ENCODE results near the gene SLC38A3.

The SLC38A3 gene

DNA sequence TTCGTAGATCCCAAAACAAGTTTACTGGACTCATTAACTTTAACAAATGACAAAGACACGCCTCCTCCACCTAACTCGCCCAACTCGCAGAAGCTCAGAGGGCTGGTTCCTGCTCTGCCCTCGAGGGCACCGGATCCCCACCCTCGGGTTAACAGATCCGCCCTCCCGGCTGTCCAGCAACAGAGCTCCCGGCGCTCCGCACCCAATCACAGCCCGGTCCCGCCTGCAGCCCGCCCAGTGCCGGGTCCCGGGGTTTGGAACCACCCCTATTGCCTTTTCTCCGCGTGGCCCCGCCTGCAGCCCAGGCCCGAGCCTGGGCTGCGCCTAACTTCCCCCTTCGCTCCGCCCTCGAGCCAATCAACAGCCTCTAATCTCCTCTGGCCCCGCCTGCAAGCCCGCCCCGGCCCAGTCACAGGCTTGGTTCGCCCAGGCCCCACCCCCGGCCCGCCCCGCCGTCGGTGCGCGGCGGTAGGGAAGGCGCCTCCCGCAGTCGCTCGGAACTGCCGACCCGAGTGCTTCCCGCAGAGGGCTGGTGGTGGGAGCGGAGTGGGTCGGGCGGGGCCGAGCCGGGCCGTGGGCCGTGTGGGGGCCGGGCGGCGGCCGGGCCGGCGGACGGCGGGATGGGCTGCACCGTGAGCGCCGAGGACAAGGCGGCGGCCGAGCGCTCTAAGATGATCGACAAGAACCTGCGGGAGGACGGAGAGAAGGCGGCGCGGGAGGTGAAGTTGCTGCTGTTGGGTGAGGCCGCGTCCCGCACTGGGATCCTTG is 30.8 kb downstream of the SLC38A3 start, which contains the start of gene GNAI2:
Gene GNAI2 (plus strand): TSS at position 489 of the 768 bp plus-strand sequence. CDS start 132 bp downstream, at position 621.
- DNase-seq: peak; percentile 99

DNA sequence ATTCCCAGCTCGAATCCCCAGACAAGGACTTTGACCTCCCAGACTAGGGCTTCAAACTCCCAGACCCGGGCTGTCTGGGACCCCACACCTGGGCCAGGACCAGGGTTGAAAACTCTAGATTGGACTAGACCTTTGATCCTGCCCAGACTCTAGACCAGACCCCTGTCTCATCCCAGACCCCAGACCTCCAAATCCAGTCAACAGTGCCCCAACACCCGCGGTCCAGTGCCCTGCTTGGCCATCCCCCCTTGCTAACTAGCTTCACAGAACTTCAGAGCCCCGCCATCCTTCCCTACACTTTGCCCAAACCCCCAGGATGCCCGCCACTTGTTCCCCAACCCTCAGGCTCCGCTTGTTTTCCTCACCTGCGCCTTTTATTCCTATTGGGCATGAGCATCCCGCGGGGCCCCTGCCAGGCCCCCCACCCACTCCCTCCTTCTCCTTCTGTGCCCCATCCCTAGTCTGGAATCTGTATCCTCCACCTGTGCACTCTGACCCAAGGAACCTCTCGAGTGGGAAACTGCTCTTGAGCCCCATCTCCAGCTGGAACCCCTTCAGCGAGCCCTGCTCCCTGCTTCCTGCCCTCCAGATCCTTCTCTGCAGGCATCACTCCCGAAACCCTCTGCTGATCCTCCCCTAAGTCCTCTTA is 31.5 kb downstream of the SLC38A3 start:
- no peak for DNase-seq

DNA sequence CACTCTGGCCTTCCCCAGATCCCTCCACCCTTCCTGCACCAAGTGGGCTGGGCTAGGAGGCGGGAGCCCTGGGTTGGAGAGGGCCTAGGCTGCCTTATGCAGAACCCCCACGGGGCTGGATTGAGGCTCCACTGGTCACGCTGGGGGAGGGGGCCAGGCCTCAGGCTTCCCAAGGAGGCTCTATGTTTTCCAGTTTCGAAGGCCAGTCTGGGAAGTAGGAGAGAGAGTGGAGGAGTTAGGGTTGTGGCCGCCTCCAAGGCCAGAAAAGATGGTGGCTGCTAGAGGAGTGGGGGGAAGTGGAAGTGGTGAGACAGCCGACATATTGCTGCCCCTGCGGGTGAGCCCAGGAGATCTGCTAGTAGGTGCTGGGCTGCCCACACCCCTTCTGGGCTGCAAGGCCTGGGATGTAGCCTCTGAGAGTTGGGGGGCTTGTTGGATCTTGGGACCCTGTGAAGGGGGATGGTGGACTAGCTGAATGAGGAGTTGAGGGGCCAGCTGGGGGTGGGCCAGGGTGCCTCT is 32.1 kb downstream of the SLC38A3 start:
- peak; percentile 54 for DNase-seq

DNA sequence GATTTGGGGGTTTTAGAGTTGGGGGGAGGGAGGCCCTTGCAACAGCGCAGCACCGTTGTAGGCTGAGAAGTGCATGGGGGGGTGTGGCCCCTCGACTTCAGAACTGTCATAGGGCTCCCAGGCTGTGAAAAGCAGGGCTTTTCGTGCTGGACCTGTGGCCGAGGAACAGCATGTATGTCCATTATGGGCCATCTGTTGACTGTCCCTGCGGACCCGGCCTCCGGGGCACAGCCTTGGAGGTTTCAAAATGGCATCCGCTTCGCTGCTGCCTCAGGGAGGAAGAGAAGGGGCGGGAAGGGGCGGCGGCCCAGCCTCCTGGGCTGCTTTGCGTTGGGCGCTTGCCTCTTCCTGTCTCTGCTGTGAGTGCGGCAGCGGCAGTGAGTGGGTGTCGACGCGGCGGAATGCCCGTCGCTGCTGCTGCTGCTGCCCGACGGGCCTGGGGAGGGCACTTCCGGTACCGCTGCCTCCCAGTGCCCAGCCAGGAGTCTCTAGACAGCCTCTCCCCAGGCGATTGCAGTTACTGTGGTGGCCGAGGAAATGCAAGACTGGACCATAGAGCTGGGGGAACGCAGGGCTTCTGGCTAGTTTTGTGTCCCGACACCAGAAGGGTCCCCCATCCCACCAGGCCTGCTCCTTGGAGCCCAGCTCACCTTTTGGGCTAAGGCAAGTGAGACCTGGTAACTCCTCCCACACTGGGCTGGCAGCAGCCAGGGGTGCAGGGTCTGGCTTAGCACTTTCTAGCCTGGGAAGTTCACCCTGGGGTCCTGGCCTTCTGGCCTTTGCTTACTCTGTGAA is 32.9 kb downstream of the SLC38A3 start:
- peak; percentile 94 for DNase-seq

DNA sequence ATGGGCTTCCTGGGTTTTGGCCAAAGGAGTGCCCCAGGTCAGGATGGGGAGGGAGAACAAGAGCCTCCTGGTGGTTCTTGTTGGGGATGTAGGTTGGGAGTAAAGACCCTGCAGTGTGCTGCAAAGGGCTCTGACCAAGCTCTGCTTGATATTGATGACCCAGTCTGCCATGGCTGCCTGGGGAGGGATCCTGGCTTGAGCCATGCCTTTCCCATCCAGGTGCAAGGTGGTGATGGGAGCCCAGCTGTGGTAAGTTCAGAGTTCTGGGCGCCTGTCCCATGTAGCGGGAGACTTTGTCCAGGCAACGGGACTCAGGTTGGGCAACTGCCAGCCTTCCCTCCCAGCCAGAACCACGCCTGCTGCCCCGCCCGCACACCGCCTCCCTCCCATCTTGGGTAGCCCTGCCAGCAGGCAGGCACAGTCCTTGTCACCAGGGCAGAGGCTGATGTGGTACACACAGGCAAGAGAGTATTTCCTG is 33.5 kb downstream of the SLC38A3 start:
- DNase-seq: peak; percentile 72

DNA sequence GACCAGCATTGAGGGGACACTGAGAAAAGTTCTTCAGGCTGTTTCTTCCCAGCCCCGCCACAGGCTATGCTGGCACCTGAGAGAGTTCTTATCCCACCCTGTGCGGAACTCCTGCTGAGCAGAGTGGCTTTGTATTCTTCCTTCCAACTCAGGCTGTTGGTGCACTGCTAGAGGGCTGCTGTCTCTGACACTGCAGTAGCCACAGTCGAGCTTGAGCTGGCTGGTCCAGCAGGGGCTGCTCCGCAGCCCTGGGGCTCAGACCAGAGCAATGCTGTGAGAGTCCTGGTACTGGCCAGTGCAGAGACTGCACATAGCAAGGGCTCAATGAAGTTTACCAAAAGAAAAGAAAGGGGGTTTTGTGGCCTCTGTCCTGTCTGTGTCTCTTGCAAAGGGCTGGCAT is 34.6 kb downstream of the SLC38A3 start:
- DNase-seq: no peak

DNA sequence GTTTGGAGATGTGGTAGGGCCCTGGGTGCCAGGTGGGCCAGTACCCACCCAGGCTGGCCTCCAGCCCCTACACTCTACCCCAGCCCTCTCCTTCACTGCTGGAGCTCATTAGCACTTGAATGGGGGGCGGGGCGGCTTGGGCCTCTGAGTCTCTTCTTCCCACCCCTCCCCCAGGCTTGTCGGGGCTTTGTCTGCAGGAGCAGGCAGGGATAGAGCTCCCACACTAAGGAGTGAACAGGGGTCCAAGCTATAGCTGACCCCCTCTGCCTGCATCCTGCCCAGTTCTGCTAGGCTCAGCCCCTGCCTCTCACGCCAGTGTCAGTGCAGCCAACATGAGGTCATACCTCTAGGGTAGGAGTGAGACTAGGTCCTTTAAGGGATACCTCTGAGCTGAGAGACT is 36.1 kb downstream of the SLC38A3 start:
- DNase-seq: no peak

DNA sequence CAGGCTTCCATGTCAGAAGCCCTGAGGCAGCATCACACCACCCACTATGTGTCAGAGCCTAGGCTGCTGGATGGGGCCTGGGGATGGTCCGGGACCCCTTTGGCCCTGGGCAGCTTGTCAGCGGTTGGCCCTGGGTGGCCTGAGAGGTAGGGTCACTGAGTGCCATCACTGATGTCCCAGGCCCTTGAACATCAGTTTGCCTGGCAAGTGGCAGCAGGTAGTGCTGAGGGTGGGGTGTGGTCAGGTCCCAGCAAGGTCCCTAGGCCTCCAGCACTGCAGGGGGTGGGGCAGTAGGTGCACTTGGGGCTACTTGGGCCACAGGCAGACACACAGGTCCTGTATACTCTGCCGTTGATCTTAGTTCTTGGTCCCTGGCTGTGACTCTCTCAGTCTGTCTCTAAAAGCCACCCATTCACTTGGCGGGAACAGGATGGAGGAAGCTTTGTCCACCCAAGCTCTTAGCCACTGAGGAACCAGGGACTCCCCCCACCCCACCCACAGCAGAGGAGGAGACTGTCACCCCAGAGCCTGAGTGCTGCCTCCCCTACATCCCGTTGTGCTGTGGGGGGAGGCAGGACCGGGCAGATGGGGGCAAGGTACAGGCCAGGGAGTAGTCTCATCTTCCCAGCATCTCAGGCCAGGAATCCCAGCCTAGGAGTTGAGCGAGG is 36.8 kb downstream of the SLC38A3 start:
- DNase-seq: no peak

DNA sequence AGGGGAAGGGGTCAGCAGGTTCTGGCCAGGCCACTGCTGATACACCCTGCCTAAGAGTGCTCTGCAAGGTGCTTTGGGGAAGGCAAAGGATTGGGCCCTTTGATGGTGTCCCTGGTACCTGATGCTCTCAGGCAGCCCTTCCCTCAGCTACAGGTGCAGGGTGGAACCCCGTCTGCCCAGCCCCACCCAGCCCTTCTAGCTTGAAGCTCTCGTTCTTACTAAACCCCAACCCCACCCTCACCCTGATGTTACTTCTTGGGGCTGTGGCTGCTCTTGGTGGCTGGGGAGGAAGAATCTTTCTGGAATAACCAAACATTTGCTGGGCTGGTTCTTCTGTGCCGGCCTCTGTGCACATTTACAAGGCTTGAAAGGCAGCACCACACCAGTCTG is 37.3 kb downstream of the SLC38A3 start:
- DNase-seq: no peak

DNA sequence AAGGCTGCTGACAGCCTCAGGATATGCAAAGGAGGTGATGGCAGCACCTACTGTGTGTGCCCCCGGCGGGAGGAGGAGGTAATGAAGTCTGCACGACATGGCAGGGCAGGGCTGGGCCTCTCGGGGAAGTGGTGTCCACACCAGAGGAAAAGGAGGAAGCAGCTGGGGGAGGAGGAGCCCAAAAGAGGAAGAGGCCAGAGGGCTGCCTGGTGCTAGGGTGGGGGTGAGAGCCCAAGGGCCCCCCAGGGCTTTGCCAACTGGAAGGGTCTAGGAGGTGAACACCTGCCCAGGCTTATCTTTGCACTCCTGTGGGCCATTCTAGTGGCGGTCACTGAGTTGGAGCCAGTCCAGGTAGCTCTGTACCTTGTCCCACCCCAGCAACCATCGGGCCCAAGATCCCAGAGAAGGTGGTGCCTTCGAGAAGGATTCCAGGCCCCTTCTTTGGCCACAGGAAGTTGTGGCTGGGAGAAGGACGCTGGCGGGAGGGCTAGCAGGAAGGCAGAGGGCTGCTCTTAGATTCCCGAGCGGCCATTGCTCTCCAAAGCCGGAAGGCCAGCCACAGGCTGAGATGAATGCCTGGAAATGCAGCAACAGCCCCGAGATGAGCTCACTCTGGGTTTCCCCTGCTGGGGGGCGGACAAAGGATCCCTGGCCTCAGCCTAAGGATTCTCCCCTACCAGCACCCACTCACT is 37.9 kb downstream of the SLC38A3 start:
- peak; percentile 96 for DNase-seq

DNA sequence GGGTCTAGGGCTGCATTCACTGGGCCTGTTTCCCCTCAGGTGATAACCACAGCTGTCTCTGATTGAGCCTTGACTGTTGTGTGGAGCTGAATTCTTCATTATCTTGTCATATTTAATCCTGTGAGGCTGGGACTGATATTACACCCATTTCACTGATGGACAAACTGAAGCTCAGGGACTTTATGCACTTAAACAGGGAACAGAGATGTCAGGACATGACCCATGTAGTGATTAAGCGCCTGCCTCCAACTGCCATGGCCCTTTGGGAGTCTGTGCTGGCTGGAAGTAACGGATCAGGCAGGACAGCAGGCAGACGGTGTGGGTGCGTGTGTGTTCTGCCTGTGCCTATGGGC is 38.4 kb downstream of the SLC38A3 start:
- DNase-seq: no peak

DNA sequence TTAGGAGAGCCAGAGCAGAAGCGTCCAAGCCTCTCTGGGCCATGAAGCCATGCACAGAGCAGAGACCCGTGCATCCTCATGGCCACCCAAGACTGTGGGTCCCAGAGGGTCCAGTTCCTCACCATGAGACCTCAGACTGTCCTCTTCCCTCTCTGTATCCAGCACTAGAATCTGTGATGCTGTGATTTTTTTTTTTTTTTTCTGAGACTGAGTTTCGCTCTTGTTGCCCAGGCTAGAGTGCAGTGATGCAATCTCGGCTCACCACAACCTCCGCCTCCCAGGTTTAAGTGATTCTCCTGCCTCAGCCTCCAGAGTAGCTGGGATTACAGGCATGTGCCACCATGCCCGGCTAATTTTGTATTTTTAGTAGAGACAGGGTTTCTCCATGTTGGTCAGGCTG is 39.7 kb downstream of the SLC38A3 start:
- peak; percentile 44 for DNase-seq

DNA sequence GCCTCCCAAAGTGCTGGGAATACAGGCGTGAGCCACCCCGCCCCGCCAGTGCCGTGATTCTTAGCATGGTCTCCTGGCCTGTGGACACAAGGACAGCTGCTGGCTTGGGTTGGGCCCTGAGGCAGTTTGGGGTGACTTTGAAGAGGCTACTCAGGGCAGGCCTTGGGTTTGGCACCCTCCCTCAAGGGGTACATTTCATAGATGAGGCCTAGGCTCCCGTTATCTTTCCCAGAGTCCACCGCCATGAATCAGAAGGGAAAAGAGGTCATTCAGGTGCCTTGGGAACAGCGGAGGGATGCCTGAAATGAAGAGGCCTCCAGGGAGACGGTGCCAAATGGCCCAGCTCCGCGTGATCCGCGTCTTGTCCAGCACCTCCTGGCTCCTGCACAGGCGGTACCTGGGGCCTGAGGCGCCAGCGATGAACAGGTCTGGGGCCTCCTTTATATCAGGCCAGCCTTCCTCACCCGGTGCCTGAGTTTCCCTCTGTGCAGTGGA is 40.2 kb downstream of the SLC38A3 start:
- DNase-seq: no peak

DNA sequence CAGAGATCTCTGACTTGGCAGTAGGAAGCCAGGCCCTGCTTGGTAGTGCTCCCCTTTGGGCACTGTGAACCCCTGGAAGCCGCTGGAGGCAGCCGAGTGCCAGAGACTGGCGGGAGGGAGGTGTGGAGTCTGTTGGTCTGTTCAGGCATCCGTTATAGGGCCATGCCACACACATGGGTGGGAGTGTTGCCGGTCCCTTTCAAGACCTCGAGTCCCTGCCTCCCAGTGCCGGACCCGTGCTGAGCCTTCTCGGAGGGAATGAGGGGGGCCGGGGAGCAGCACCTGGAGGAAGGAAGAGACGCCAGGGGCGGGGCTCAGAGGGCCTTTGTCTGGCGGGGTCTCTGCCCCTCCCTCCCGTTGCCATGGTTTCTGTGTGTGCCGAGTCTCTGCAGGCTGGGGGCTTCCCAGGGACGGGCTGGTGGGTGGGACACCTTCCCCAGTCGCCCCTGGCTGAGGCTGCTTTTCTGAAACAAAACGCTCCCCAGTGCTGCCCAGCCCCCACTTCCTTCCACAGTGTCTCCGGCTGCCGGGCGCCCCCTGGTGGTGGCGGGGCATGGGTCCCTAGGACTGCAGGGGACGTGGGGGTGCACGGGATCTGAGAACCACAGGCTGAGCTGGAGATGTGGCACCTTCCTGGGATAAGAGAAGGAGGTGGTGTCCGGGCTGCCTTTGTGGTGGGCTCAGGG is 40.9 kb downstream of the SLC38A3 start:
- DNase-seq: peak; percentile 93

DNA sequence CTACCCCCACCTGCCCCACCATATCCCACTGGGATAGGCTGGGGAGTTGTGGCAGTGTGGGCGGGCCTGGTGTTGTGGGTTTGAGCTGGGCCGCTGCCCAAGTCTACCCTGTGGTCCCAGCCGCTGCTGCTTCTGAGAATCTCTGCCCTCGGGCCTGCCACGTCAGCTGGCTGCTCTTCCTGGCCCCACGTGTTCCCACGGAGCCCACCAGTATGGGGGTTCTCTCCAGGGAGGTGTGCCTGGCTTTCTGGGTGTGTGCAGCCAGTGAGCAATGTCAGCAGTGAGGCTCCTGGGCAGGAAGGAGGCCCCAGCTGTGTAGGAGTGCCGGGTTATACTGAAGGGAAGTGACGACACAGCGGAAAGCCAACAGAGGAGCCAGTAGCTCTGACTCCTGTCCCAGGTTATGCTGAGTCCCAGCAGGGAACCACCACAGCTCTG is 41.5 kb downstream of the SLC38A3 start:
- DNase-seq: peak; percentile 79

DNA sequence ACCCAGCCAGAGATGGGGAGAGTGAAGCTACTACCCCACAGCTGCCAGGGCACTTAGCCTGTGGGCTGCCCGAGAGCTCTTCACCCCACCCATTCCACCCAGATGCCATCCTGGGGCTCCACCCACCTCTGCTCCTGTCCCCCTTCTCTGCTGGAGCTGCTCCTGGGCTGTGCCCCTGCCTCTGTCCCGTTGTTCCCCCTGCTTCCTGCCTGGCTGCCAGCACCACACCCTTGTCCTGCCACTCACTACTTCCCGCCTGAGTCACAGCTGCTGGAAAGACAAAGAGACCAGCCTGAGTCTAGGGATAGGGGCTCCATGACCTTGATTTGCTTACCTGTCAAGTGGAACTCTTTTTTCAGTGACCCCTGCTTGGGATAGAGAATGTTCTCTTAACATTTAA is 43.3 kb downstream of the SLC38A3 start:
- DNase-seq: no peak

DNA sequence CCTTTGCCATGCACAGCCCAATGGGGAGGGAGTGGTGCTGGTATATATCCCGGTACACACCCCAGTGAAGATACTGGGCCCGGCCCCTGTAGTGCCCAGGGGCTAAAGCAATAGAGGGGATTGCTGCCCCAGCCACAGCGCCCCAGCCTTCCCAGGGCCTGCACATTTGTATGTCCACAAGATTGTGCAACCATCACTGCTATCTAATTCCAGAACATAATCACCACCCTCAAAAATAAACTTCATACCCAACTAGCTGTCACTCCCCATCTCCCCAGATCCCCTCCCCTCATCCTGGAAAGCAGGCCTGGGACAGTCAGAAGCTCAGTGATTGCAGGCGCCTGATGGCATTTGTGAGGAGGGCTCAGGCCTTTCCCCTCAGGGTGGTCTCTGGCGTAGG is 44.4 kb downstream of the SLC38A3 start:
- no peak for DNase-seq

DNA sequence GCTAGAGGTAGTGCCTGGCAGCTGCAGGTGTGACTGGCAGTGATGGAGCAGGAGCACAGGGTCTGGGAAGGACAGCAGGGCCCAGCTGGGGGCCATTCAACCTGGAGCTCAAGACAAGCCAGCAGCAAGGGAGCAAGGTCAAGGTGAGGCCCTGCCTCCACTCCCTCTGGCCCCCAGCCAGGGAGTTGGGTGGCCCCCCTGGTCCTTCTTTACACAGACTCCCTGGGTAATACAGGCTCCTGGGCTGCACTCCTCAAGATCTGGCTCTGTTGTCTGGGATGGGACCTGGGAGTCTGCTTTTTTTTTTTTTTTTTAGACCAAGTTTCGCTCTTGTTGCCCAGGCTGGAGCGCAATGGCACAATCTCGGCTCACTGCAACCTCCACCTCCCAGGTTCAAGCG is 45.4 kb downstream of the SLC38A3 start:
- no peak for DNase-seq

DNA sequence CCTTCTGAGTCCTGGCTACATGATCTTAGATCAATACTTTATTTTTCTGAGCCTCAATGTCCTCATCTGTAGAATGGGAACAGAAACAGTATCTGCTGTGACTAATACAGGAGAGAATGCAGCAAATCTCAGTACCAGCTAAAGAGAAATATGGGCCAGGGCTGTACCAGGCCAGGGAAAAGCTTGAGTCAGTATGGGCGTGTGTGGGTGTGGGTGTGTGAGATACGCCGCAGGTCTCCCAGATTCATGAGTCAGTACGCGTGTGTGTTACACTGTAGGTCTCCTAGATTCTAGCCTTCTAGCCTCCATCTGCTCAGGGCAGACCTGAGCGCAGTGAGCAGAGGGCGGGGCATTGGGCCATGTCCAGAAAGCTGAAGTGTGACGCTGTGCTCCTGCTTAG is 46.1 kb downstream of the SLC38A3 start:
- DNase-seq: peak; percentile 43

DNA sequence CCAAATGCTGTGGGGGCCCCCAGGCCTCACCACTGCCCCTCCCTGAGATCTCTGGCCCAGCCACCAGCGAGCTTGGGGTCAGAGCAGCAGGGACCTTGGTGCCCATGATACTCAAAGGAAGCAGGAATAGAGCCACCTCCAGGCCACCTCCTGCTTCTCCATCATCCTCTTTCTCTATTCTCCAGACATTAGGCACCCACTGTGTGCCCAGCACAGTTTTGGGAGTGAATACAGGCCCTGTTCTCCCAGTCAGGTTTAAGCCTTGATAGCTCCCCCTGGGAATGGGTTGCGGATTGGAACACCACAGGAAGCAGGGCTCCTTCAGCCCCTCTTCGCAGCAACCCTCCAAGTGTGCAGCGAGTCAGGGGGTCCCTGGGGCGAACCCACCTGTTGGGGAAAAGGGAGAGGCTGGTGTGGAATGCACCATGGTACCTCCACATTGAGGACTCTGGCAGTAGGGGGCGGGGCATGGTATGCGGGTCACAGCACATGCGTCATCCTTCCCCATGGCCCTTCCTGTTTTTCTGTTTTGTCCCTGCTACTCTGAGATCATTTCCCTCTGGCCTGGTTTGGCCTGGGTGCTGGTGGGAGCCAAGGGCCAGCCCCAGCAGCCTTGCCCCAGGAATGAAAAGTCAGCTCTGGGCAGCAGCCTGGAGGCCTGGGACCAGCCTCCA is 49.6 kb downstream of the SLC38A3 start:
- DNase-seq: peak; percentile 90

DNA sequence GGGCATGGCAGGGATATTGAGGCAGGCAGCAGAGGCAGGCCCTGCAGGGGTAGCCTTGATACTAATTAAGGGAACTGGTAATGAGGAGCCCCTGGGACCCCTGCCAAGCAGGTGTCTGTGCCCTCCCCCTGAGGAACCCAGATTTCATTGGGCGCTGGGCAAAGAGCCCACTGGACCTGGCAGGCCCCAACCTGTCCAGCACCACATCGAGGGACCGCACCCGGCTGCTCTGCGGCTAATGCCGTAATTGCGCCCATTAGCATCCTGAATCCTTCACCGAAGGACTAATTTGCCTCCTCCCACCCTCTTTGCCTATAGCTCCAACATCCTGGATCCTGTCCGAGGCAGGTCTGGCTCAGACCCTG is 50.2 kb downstream of the SLC38A3 start:
- no peak for DNase-seq
